SH-SY5Y (cell line): ENCODE measurements around the gene ZNF22.

Experiments used
- GATA2 ChIP-seq: IDR thresholded peaks from 2 replicates; pipeline ENCODE4 v1.6.1; 2011; ENCODE audit warnings: mild to moderate bottlenecking, low read depth, low read length
- GATA3 ChIP-seq: IDR thresholded peaks from 2 replicates; pipeline ENCODE4 v1.6.1; 2011; ENCODE audit warnings: low read depth, mild to moderate bottlenecking, low read length, moderate library complexity

GRCh38 chr10:44975431-44976331 lies 25.0 kb upstream of the ZNF22 start:
- TF ChIP-seq GATA2 = no peak
- TF ChIP-seq GATA3 = no peak
